Karpas-422 (cell line): ENCODE results near the gene HOXA5. TPM values are rescaled to one million over a fixed set of nuclear protein-coding genes. Genes with fewer than 3 reads are reported as not detected.

Experiments used
- DNase-seq: peaks from one replicate; pipeline ENCODE4 v3.0.0-alpha.2; 2015
- H2AFZ ChIP-seq: fragments of 200-600 bp; sonication (generic); 2 replicates; pipeline ENCODE4 v1.6.1; 2014; ENCODE audit warnings: antibody characterized with exemption, low read length, mixed read lengths
- H3K27ac ChIP-seq: fragments of 200-600 bp; sonication (generic); 2 replicates; pipeline ENCODE4 v1.5.1; 2014; ENCODE audit warnings: mild to moderate bottlenecking, low read length, moderate library complexity
- H3K27me3 ChIP-seq: fragments of 200-600 bp; sonication (generic); 2 replicates; pipeline ENCODE4 v1.6.1; 2014; ENCODE audit warnings: low read length, mixed read lengths
- H3K36me3 ChIP-seq: fragments of 200-600 bp; sonication (generic); 2 replicates; pipeline ENCODE4 v1.6.1; 2014; ENCODE audit warnings: low read length, mixed read lengths; ENCODE audit not compliant: insufficient read depth
- H3K4me1 ChIP-seq: fragments of 200-600 bp; sonication (generic); 2 replicates; pipeline ENCODE4 v1.6.1; 2014; ENCODE audit warnings: mild to moderate bottlenecking, low read length, mixed read lengths
- H3K4me2 ChIP-seq: fragments of 200-600 bp; sonication (generic); 2 replicates; pipeline ENCODE4 v1.6.1; 2014; ENCODE audit warnings: low read length, low read depth, mild to moderate bottlenecking; ENCODE audit not compliant: poor library complexity, severe bottlenecking
- H3K4me3 ChIP-seq: fragments of 200-600 bp; sonication (generic); 2 replicates; pipeline ENCODE4 v1.5.1; 2014; ENCODE audit warnings: mild to moderate bottlenecking, antibody characterized with exemption, low read length, mixed read lengths
- H3K79me2 ChIP-seq: fragments of 200-600 bp; sonication (generic); 2 replicates; pipeline ENCODE4 v1.6.1; 2014; ENCODE audit warnings: mild to moderate bottlenecking, low read length, mixed read lengths
- H3K9ac ChIP-seq: fragments of 200-600 bp; sonication (generic); 2 replicates; pipeline ENCODE4 v1.6.0; 2014; ENCODE audit warnings: low read length
- H3K9me2 ChIP-seq: fragments of 200-600 bp; sonication (generic), shearing (Covaris generic); replicated peaks from 2 replicates; pipeline ENCODE4 v1.6.0; 2014; ENCODE audit warnings: mild to moderate bottlenecking, low read length, moderate library complexity; ENCODE audit not compliant: insufficient read depth
- H3K9me3 ChIP-seq: fragments of 300-700, 200-600 bp; sonication (generic); 2 replicates; pipeline ENCODE4 v1.6.1; 2014; ENCODE audit warnings: low read length, mixed read lengths
- H4K20me1 ChIP-seq: fragments of 200-600 bp; sonication (generic); 2 replicates; pipeline ENCODE4 v1.6.1; 2014; ENCODE audit warnings: mild to moderate bottlenecking, antibody characterized with exemption, low read length, low read depth; ENCODE audit not compliant: insufficient read depth
- total RNA-seq: library from RNA; depleted of rRNA; stranded (reverse); fragments of >200 nt; shearing (Covaris generic); gene quantifications from 2 replicates; pipeline ENCODE4 v1.2.3, GENCODE V29; 2014; ENCODE audit warnings: low replicate concordance

HOXA5 gene
- total RNA-seq, 1 experiment from 2014 or later, result 4.1 TPM

DNA sequence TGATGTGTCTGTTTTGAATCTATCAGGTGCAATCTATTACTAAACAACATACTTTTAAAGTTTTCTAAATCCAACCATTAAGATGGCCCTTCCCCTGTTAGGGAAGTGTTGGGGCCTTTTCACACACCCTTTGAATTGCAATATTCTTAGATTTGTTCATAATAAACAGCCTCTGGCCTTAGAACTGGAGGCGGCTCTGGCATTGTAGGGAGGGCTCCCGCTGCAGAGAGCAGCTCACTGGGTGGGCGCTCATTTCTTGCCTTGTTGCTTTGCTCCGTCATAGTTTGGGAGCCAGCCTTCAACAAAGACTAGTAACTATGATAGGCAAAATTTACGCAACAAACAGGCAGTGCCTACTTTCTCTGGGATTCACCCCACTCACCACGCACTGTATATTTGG, 34.9 kb upstream of the HOXA5 start:
- Histone ChIP-seq H3K9me2 (no peaks in the 10 kb centered on the region), H2AFZ (no peak overlapping the region), H4K20me1 (no peaks in the 10 kb centered on the region), H3K4me2 (no peak overlapping the region), H3K36me3 (no peaks in the 10 kb centered on the region), H3K9ac (no peak overlapping the region), H3K27ac (no peak overlapping the region), H3K27me3 (no peaks in the 10 kb centered on the region), H3K4me3 (no peak overlapping the region), H3K79me2 (no peaks in the 10 kb centered on the region), H3K4me1 (no peaks in the 10 kb centered on the region; the same call in 1 of the 2 replicates), H3K9me3 (no peaks in the 10 kb centered on the region)
- no peak for DNase-seq

DNA sequence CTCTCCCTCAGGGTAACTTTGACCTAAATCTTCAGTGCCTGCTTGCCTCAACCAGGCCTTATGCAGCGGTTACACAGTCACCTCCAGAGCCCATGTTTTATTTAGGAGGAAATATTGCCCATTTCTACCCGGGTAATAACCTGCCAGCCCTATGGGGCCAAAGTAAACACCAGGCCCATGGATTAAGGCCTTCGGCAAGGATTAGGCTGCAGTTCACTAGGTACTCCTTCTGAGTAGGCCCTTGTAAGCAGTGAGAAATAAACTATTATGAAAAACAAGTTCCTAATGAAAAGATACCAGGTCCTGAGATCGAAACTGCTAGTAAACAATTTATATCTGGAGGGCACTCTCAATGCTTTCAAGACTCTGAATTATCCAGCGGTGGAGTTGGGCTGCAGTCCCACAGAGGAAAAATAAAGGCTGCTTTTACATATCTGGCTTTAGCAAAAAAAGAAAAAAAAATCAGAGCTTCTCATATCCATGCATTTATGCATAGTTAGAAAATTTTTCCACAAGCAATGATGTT, 34.4 kb upstream of the HOXA5 start:
- Histone ChIP-seq H3K9me3 (no peaks in the 10 kb centered on the region), H3K36me3 (no peaks in the 10 kb centered on the region), H3K9ac (no peak overlapping the region), H4K20me1 (no peaks in the 10 kb centered on the region), H3K27ac (no peak overlapping the region), H2AFZ (no peak overlapping the region), H3K9me2 (no peaks in the 10 kb centered on the region), H3K27me3 (no peaks in the 10 kb centered on the region), H3K4me2 (no peak overlapping the region), H3K4me1 (no peaks in the 10 kb centered on the region; the same call in 1 of the 2 replicates), H3K79me2 (no peaks in the 10 kb centered on the region), H3K4me3 (no peak overlapping the region)
- no peak for DNase-seq

DNA sequence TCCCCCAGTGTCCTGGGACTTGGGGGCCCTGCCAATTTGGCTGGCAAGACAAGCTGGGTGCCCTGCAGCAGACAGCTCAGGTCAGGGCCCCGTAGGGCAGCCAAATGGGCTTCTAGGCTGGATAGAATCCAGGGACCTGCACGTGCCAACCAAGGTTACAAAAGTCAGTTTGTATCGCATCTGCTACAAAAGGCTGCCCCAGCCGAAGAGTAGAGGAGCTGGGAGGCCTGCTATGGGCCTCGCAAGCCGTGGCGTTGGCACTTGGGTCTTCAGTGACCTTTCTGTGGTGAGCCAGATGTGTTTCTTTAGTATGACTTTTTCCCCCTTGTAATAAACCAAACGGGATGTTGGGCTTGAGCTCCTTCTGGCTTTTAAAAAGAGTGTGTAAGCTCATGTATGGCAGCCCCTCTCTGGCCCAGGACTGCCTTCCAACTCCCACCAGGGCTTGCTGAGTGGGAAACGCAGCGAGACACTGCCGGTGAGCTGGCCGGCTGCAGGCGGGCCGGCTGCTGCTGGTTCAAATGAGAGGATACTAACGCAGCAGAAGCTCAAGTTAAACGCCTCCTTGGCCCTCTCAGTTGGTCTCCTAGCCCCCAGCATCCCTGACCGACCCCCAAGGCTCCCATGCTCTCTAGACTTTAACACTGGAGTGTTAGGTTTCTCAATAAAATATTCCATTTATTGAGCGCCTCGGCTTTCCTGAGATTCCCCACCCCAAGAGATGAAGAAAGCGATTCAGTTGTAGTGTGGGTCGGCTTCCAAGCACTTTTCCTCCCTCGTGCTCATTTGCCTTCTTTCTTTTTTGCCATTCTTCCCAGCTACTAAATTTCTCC, 33.7 kb upstream of the HOXA5 start:
- H3K36me3 ChIP-seq, result no peaks in the 10 kb centered on the region

DNA sequence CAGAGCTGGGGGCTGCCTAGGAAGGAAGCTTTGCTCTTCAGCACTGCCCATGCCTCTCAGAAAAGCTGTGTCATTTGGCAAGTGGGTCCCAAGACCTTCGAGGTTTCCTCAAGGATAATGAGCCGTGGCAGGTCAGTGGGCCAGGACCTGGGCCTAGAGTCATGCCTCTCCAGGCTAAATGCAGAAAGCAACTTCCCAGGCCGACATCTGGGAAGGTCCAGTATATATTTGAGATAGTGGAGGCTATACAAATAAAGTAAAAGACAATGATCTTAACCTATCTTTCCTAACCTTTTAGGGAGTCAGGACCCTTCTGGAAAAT, 33.0 kb upstream of the HOXA5 start:
- Histone ChIP-seq H4K20me1 (no peaks in the 10 kb centered on the region), H3K4me2 (no peak overlapping the region), H3K79me2 (no peaks in the 10 kb centered on the region), H3K27ac (no peak overlapping the region), H3K9ac (no peak overlapping the region), H3K4me3 (no peak overlapping the region), H3K9me2 (no peaks in the 10 kb centered on the region), H3K36me3 (no peaks in the 10 kb centered on the region), H3K27me3 (no peaks in the 10 kb centered on the region), H3K9me3 (no peaks in the 10 kb centered on the region), H2AFZ (no peak overlapping the region), H3K4me1 (no peaks in the 10 kb centered on the region; the same call in 1 of the 2 replicates)
- DNase-seq, result no peak

More for the DNA sequence above, 33.7 kb upstream of the HOXA5 start:
- no peaks in the 10 kb centered on the region for H3K27me3 ChIP-seq
- H3K9me2 ChIP-seq, result no peaks in the 10 kb centered on the region
- no peaks in the 10 kb centered on the region for H3K79me2 ChIP-seq
- no peaks in the 10 kb centered on the region; the same call in 1 of the 2 replicates for H3K4me1 ChIP-seq
- no peak overlapping the region for H2AFZ ChIP-seq
- no peaks in the 10 kb centered on the region for H3K9me3 ChIP-seq
- no peaks in the 10 kb centered on the region for H4K20me1 ChIP-seq
- no peak overlapping the region for H3K4me2 ChIP-seq
- no peak for DNase-seq
- H3K4me3 ChIP-seq, result no peak overlapping the region
- no peak overlapping the region for H3K9ac ChIP-seq
- no peak overlapping the region for H3K27ac ChIP-seq

DNA sequence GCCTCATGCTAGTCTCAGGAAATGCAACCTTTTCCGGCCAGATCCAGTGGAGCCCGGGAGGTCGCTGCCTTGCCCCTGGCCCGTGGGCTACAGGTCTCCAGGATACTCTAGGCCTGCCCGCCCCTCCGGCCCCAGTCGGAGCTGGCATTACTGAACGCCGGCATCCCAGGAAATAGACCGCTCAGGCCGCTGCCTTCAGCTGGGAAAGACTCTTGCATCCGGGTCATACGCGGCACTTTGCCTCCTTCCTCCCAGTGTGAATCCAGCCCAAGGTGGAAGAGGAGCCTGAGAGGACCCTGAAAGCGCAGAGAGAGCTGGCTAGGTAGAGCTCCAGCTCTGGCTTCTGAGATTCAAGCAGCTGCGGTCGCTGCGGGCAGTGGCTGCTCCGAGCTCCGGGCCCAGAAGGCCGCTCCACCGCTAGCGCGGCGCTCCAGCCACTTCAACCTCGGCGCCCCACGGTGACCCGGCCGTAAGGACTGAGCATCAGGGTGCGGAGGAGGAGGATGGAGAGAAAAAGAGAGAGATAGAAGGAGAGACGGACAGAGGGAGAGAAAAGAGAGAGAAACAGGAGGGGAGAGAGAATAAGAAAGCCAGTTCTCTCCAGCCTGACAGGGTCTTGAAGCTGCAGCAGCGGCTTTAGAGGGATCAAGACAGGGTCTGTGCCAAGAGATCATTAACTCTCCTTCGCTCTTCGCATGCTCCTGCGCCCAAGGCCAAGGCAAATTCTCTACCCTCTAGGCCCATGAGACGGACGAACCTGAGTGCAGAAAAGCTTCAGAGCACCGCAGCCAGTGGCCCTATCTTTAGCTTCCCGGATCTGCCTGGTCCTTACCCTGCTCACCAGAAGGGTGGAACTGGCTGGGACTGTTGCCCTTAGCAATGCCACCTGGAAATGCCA, 32.4 kb upstream of the HOXA5 start:
- Histone ChIP-seq H3K9me3 (no peaks in the 10 kb centered on the region), H3K4me1 (no peaks in the 10 kb centered on the region; the same call in 1 of the 2 replicates), H3K79me2 (no peaks in the 10 kb centered on the region), H3K4me2 (no peak overlapping the region), H3K4me3 (no peak overlapping the region), H3K36me3 (no peaks in the 10 kb centered on the region), H3K9ac (no peak overlapping the region), H3K9me2 (no peaks in the 10 kb centered on the region), H4K20me1 (no peaks in the 10 kb centered on the region), H3K27me3 (no peaks in the 10 kb centered on the region), H3K27ac (no peak overlapping the region), H2AFZ (no peak overlapping the region)
- no peak for DNase-seq

DNA sequence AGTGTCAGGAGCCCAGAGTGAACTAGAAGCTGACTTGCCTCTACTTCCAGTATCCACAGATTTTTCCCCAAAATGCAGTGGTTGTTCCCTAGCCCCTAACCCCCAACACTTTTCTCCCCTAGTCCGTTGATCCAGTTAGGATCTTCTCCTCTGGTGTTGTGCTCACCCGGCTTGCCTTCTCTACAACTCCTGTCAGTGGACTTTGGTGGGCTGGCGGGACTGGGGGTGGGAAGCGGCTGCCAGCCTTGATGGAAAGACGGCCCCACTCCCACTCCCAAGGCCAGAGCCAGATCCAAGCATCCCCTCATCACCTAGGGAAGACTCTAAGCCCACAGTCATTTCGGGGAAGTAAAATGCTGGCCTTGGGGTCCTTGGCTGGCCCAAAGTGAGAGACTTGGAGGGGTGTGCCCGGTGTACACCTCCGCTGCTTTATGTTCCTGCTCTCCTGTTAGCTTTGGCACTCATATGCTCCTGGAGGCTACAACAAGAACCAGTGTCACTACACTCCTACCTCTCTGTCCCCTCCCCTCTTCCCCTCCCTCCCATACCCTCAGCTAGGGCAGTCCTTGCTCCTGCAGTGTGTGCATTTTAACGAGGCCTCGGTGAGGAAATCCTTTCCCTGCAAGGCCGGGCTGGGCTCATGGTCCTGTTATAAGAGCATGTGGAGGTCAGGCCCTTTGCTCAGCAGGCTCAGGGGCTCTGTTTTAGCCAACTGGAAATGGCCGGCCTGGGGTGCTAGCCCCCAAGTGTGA, 31.6 kb upstream of the HOXA5 start:
- Histone ChIP-seq H3K27me3 (no peaks in the 10 kb centered on the region), H4K20me1 (no peaks in the 10 kb centered on the region), H3K4me3 (no peak overlapping the region), H3K4me2 (no peak overlapping the region), H3K4me1 (no peaks in the 10 kb centered on the region; the same call in 1 of the 2 replicates), H3K9me2 (no peaks in the 10 kb centered on the region), H3K27ac (no peak overlapping the region), H3K9ac (no peak overlapping the region), H2AFZ (no peak overlapping the region), H3K36me3 (no peaks in the 10 kb centered on the region), H3K9me3 (no peaks in the 10 kb centered on the region), H3K79me2 (no peaks in the 10 kb centered on the region)
- DNase-seq, result no peak

- no peaks in the 10 kb centered on the region for H3K4me1 ChIP-seq
- H4K20me1 ChIP-seq, result no peaks in the 10 kb centered on the region
- no peaks in the 10 kb centered on the region for H3K9me2 ChIP-seq
- no peaks in the 10 kb centered on the region for H3K27me3 ChIP-seq
- no peak within 1 kb of the TSS for H3K9ac ChIP-seq
- no peak within 1 kb of the TSS for H3K4me3 ChIP-seq
- no peak for DNase-seq
- no peaks in the 10 kb centered on the region for H3K9me3 ChIP-seq
- H3K79me2 ChIP-seq, result no peaks in the 10 kb centered on the region
- no peaks in the 10 kb centered on the region for H3K36me3 ChIP-seq
- H3K4me2 ChIP-seq, result no peak within 1 kb of the TSS
- no peak within 1 kb of the TSS for H3K27ac ChIP-seq
- no peak within 1 kb of the TSS for H2AFZ ChIP-seq
Observed at GRCh38 chr7:27173956-27174873, 30.7 kb upstream of the HOXA5 start, which contains the start of gene HOXA10. Gene HOXA10 (minus strand): TSS chr7:27174320. CDS start chr7:27174306, 14 bp downstream.
